Activated CD4-positive, alpha-beta T cell treated with anti-CD3 and anti-CD28 coated beads, Interleukin-2, amount 50 U/mL, for 48 hours (primary cell): ENCODE measurements around the gene PPM1E.
"Not testable (repeated sequence)": the region's sequence is repeated elsewhere in the genome, so short reads cannot be mapped to it uniquely, and the experiment has no call there.

Source experiments
- DNase-seq, 2 experiments: peaks; one replicate each; pipeline ENCODE4 v3.0.0-alpha.2; 2020

Gene PPM1E

GRCh38 chr17:58783380-58783779 lies 27.7 kb downstream of the PPM1E start:
- no peak for DNase-seq

GRCh38 chr17:58785097-58785496 lies 29.4 kb downstream of the PPM1E start:
- no peak for DNase-seq

GRCh38 chr17:58786586-58787295 lies 31.1 kb downstream of the PPM1E start:
- DNase-seq, result no peak

- DNase-seq, result no peak
These were observed 32.5 kb downstream of the PPM1E start for GRCh38 chr17:58788199-58788598.

GRCh38 chr17:58789160-58789559 lies 33.5 kb downstream of the PPM1E start:
- DNase-seq, result peak in 1 of 2 experiments; percentile 6

- no peak for DNase-seq
These were observed 34.2 kb downstream of the PPM1E start for GRCh38 chr17:58789831-58790230.

- DNase-seq, result not testable (repeated sequence)
These were observed 38.9 kb downstream of the PPM1E start for GRCh38 chr17:58794508-58794907.

- DNase-seq, result no peak
These were observed 46.5 kb downstream of the PPM1E start for GRCh38 chr17:58802188-58802587.

GRCh38 chr17:58806046-58806445 lies 50.4 kb downstream of the PPM1E start:
- DNase-seq, result no peak

- DNase-seq, result no peak
These were observed 53.2 kb downstream of the PPM1E start for GRCh38 chr17:58808609-58809563.

GRCh38 chr17:58809564-58809936 lies 53.9 kb downstream of the PPM1E start:
- no peak for DNase-seq

- DNase-seq, result no peak
These were observed 55.6 kb downstream of the PPM1E start for GRCh38 chr17:58811290-58811689.

- DNase-seq, result no peak
These were observed 58.1 kb downstream of the PPM1E start for GRCh38 chr17:58813712-58814111.

- DNase-seq, result no peak
These were observed 63.0 kb downstream of the PPM1E start for GRCh38 chr17:58818654-58819053.

- DNase-seq, result no peak
These were observed 66.7 kb downstream of the PPM1E start for GRCh38 chr17:58822148-58823050.

- DNase-seq, result no peak
These were observed 67.4 kb downstream of the PPM1E start for GRCh38 chr17:58823051-58823525.

GRCh38 chr17:58829172-58829637 lies 73.6 kb downstream of the PPM1E start:
- DNase-seq, result no peak

- no peak for DNase-seq
These were observed 76.1 kb downstream of the PPM1E start for GRCh38 chr17:58831780-58832179.

GRCh38 chr17:58832514-58832913 lies 76.9 kb downstream of the PPM1E start:
- DNase-seq, result no peak

GRCh38 chr17:58837699-58838098 lies 82.0 kb downstream of the PPM1E start:
- no peak for DNase-seq

- DNase-seq, result no peak
These were observed 85.4 kb downstream of the PPM1E start for GRCh38 chr17:58840820-58841612.

- DNase-seq, result not testable (repeated sequence)
These were observed 90.8 kb downstream of the PPM1E start for GRCh38 chr17:58846413-58846812.
